ENCODE measurements around the gene C2orf66.

GRCh38 chr2:196854629-196855028 is 45.5 kb upstream of the C2orf66 start:
- no peak for TF ChIP-seq CTCF (IDR thresholded peaks at IDR 0.05)
- no peak for TF ChIP-seq POLR2A (IDR thresholded peaks at IDR 0.05)
- TF ChIP-seq POLR2AphosphoS5 (IDR thresholded peaks at IDR 0.05): no peak
